ENCODE results near the gene CBX1. TPM values are rescaled to one million over a fixed set of nuclear protein-coding genes. Genes with fewer than 3 reads are reported as not detected.
A peak's percentile ranks its signal among the peaks of the same experiment; 100 is the strongest.

The CBX1 gene
- total RNA-seq, 1 donor from 2014 or later, result 33.0 TPM

DNA sequence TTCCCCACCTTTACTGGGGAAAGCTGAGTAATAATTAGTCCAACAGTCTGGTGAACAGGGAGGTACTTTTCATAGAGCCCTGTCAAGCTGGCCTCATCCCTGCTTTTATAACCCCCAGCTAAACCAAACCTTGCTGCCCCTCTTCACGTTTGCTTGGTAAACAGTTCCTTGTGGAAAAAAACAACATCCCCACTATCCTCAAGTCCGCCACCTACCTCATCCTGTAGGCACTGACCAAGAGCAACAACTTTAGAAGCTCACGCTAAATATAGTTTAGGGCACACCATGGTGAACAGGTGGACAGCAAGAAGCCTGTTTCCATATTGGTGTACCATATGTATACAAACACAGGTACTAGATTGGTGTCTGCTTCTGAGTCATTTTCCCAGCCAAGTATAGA, 36.6 kb downstream of the CBX1 start:
- peaks cover 75% of the 10 kb centered on the region for H3K4me1 ChIP-seq
- intact Hi-C loops (cut with micrococcal nuclease), result no loop called here
- no peak overlapping the region for H3K4me3 ChIP-seq
- H3K27ac ChIP-seq (replicated peaks), result peak overlapping the region; percentile 32
- TF ChIP-seq, protein P1, sequence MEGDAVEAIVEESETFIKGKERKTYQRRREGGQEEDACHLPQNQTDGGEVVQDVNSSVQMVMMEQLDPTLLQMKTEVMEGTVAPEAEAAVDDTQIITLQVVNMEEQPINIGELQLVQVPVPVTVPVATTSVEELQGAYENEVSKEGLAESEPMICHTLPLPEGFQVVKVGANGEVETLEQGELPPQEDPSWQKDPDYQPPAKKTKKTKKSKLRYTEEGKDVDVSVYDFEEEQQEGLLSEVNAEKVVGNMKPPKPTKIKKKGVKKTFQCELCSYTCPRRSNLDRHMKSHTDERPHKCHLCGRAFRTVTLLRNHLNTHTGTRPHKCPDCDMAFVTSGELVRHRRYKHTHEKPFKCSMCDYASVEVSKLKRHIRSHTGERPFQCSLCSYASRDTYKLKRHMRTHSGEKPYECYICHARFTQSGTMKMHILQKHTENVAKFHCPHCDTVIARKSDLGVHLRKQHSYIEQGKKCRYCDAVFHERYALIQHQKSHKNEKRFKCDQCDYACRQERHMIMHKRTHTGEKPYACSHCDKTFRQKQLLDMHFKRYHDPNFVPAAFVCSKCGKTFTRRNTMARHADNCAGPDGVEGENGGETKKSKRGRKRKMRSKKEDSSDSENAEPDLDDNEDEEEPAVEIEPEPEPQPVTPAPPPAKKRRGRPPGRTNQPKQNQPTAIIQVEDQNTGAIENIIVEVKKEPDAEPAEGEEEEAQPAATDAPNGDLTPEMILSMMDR (IDR thresholded peaks at IDR 0.05; ENCODE audit: borderline replicate concordance), result no peak
- H3K36me3 ChIP-seq, result peaks cover 92% of the 10 kb centered on the region
- H3K9me3 ChIP-seq (replicated peaks), result no peaks in the 10 kb centered on the region
- no peak for DNase-seq
- no peaks in the 10 kb centered on the region for H3K27me3 ChIP-seq (ENCODE audit: low read depth)

- no peak overlapping the region for H3K27ac ChIP-seq (replicated peaks)
- no peak for DNase-seq
- H3K4me3 ChIP-seq, result no peak overlapping the region
- H3K36me3 ChIP-seq, result peaks cover 97% of the 10 kb centered on the region
- no peaks in the 10 kb centered on the region for H3K27me3 ChIP-seq (ENCODE audit: low read depth)
- H3K9me3 ChIP-seq (replicated peaks), result no peaks in the 10 kb centered on the region
- peaks cover 88% of the 10 kb centered on the region for H3K4me1 ChIP-seq
- intact Hi-C loops (cut with micrococcal nuclease), result no loop called here
- TF ChIP-seq, protein P1 (IDR thresholded peaks at IDR 0.05; ENCODE audit: borderline replicate concordance), result no peak
Observed at GRCh38 chr17:48062273-48062672, 39.0 kb downstream of the CBX1 start.

GRCh38 chr17:48060249-48060648, 41.0 kb downstream of the CBX1 start:
- Histone ChIP-seq H3K4me1 (peaks cover 90% of the 10 kb centered on the region), H3K27ac (replicated peaks) (peak overlapping the region; percentile 18), H3K27me3 (ENCODE audit: low read depth) (no peaks in the 10 kb centered on the region), H3K4me3 (no peak overlapping the region), H3K9me3 (replicated peaks) (no peaks in the 10 kb centered on the region), H3K36me3 (peaks cover 96% of the 10 kb centered on the region)
- TF ChIP-seq, protein P1 (IDR thresholded peaks at IDR 0.05; ENCODE audit: borderline replicate concordance), result no peak
- intact Hi-C loops (cut with micrococcal nuclease), result no loop called here
- DNase-seq, result no peak

- Histone ChIP-seq H3K27ac (replicated peaks) (no peak overlapping the region), H3K4me3 (no peak overlapping the region), H3K9me3 (replicated peaks) (no peaks in the 10 kb centered on the region), H3K27me3 (ENCODE audit: low read depth) (no peaks in the 10 kb centered on the region), H3K4me1 (peaks cover 90% of the 10 kb centered on the region), H3K36me3 (peaks cover 87% of the 10 kb centered on the region)
- no peak for DNase-seq
- intact Hi-C loops (cut with micrococcal nuclease), result no loop called here
- TF ChIP-seq, protein P1 (IDR thresholded peaks at IDR 0.05; ENCODE audit: borderline replicate concordance), result no peak
Observed at GRCh38 chr17:48059125-48059668, 42.1 kb downstream of the CBX1 start.

DNA sequence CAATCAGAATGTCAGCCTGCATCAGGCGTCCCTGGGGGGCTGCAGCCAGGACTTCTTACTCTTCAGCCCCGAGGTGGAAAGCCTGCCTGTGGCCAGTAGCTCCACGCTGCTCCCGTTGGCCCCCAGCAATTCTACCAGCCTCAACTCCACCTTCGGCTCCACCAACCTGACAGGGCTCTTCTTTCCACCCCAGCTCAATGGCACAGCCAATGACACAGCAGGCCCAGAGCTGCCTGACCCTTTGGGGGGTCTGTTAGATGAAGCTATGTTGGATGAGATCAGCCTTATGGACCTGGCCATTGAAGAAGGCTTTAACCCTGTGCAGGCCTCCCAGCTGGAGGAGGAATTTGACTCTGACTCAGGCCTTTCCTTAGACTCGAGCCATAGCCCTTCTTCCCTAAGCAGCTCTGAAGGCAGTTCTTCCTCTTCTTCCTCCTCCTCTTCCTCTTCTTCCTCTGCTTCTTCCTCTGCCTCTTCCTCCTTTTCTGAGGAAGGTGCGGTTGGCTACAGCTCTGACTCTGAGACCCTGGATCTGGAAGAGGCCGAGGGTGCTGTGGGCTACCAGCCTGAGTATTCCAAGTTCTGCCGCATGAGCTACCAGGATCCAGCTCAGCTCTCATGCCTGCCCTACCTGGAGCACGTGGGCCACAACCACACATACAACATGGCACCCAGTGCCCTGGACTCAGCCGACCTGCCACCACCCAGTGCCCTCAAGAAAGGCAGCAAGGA, 42.7 kb downstream of the CBX1 start:
- H3K4me3 ChIP-seq, result no peak overlapping the region
- H3K36me3 ChIP-seq, result peaks cover 81% of the 10 kb centered on the region
- H3K4me1 ChIP-seq, result peaks cover 90% of the 10 kb centered on the region
- no peak for DNase-seq
- peak overlapping the region; percentile 97 for H3K27ac ChIP-seq (replicated peaks)
- TF ChIP-seq, protein P1 (IDR thresholded peaks at IDR 0.05; ENCODE audit: borderline replicate concordance), result no peak
- H3K27me3 ChIP-seq (ENCODE audit: low read depth), result no peaks in the 10 kb centered on the region
- H3K9me3 ChIP-seq (replicated peaks), result no peaks in the 10 kb centered on the region
- intact Hi-C loops (cut with micrococcal nuclease), result no loop called here
